HG03064 (cell line): ENCODE measurements around the gene NPIPA1.
"Not testable (repeated sequence)": the region's sequence is repeated elsewhere in the genome, so short reads cannot be mapped to it uniquely, and the experiment has no call there.

ENCODE experiments used
- ATAC-seq: cut with Tn5 transposase; IDR thresholded peaks from one replicate; pipeline ENCODE4 v1.9.1; 2021; ENCODE audit warnings: low read depth; ENCODE audit not compliant: unreplicated experiment

The NPIPA1 gene

DNA sequence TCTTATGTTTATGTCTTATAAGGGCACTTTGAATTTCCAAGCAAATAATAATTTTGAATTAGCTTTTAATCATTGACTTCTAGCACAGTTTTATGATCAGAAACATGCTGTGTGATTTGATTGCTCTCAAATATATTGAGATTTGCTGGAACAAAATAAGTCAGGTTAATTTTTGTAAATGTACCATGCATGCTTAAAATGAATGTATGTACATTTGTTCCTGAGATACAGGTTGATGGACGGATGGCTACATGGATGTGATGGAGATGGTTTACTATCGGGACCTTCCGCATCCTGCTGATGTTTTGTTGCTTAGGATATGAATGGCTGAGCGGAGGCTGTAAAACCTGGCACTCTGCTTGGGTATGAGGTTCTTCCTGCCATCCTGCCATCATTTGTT is at the start of gene NPIPA1:
Gene NPIPA1 (plus strand): TSS at position 301 of the 400 bp plus-strand sequence. CDS start 0 bp downstream, at position 301.
- ATAC-seq, result not testable (repeated sequence)

DNA sequence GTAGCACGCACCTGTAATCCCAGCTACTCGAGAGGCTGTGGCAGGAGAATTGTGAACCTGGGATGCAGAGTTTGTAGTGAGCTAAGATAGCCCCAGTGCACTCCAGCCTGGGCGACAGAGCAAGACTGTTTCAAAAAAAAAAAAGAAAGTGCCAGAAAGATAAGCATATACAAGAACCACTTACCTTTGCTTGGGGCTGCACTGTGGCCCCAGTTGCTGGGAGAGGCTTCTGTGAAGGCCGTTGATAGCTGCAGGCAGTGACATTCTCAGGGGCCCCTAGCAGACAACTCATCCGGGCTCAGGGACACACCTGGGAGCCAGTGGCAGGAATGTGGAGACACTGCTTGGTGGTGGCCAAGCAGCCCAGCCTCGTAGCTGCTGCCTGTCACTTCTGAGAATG is 45.1 kb upstream of the NPIPA1 start:
- not testable (repeated sequence) for ATAC-seq

DNA sequence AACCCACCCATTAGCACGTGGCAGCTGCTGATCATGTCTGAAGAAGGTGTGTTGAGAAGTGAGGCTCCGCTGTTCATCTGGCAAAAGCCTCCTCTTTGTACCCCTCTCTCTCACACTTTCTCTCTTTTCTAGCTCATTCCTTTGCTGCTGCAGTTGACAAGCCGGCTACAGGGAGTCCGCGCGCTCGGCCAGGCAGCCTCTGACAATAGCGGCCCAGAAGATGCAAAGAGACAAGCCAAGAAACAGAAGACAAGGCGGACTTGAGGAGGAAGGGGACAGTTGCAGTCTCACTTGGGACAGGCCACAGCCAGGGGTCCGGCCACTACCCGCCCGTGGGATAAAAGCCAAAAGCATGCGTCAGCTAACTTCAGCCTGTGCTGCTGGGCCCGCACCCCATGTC is 41.9 kb upstream of the NPIPA1 start:
- not testable (repeated sequence) for ATAC-seq

DNA sequence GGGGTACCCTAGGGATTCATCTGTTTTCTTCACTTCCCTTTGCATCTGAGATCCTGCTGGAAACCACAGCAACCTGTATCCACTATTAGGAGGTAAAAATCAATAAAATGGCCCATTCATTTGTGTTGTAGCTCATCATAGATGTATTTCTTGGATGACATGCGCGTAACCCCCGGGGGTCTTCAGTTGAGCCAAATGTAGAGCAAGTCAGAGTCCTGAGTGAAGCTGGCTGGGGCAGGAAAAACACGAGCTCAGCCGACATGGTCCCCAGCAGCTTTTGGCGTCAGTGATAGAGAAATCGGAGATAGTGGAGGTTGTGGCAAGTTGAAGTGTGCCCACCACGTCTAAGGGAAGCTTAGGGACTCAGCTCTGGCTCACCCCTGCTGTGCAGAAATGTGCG is 41.2 kb upstream of the NPIPA1 start:
- ATAC-seq, result not testable (repeated sequence)

DNA sequence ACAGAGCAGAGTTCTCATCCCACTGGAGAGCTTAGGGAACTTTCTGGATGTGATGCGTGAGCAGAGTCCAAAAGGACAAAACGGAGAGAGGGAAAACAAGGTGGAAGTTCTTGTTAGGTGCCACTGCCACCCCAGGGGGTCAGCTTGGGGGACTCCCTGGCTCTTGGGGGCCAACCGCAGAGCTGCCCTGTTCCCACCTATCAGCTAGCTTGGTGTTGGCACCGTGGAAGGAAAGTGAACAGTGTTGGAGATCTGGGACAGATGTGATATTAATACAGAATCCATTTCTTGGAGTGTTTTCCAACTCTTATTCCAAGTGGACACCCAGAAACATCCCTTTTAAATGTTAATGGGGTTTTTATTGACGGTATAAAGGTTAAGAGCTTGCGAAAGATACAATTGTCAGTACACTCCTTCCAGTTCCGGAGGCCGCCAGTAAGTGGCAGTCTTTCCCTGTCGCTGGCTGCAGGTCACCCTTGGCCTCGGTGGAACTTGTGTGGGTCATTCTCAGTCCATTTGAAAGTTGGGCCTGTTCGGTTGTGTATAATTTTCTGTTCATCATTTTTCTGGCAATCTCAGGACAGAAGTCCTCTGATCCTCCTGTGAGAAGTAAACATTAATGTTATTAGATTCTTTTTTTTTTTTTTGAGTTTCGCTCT is 40.1 kb upstream of the NPIPA1 start:
- not testable (repeated sequence) for ATAC-seq

DNA sequence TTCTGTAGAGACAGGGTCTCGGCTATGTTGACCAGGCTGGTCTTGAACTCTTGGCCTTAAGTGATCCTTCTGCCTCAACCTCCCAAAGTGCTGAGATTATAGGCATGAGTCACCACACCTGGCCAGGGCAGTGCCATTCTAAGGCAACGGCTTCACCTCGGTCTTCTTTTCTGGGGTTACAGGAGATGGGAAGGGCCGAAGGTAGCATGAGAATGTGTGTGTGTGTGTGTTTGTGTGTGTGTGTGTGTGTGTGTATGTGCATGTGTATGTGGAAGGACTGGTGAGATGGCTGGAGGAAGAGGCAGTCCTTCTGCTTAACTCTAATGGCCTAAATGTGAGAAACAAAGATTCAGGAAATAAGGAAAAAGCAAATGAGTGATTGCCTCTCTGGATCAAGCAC is 39.1 kb upstream of the NPIPA1 start:
- not testable (repeated sequence) for ATAC-seq

DNA sequence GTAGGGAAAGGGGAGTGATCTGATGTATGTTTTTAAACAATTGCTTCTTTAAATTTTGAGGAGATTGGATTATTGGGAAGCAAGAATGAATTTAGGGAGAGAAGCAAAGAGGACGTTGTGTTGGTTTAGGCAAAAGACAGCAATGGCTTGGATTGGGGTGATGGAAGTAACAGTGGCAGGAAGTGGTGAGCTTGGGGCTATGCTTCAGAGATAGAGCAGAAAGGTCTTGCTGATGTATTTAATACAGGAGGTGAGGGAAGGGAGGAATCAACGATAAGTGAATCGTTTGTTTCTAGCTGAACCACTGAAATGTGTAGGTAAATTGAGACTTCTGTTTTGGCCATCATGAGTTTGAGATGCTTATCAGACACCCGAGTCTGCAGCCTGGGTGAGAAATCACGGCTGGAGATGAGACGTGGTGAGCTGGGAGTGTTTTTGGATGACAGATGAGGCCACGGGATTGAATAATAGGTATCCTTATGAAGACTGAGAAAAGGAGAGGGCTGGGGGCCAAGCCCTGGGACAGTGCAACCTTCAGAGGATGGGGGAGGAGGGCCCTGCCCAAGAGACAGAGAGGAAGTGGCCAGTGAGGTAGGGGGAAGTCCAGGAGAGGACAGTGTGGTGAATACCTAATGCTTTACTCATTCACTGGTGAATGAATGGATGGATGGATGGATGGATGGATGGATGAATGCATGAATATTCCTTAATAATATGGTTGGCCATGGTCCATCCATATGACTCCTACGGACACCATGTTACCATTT is 33.9 kb upstream of the NPIPA1 start:
- ATAC-seq, result not testable (repeated sequence)

DNA sequence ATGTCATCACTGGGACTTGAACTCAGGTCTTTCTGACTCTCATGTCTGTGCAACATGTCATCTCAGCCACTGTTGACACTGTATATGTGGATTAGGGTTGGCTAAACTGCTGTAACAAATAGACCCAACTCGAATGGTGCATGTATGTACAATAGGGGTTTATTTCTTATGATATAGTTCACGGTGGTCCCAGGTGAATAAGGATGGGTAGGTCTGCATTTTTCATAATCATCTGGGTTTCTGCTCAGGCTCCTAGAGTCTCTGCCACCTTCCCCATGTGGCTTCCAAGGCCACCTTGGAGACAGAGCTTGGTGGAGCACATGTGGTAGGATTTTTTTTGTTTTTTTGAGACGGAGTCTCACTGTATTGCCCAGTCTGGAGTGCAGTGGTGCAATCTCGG is 27.5 kb upstream of the NPIPA1 start:
- not testable (repeated sequence) for ATAC-seq

DNA sequence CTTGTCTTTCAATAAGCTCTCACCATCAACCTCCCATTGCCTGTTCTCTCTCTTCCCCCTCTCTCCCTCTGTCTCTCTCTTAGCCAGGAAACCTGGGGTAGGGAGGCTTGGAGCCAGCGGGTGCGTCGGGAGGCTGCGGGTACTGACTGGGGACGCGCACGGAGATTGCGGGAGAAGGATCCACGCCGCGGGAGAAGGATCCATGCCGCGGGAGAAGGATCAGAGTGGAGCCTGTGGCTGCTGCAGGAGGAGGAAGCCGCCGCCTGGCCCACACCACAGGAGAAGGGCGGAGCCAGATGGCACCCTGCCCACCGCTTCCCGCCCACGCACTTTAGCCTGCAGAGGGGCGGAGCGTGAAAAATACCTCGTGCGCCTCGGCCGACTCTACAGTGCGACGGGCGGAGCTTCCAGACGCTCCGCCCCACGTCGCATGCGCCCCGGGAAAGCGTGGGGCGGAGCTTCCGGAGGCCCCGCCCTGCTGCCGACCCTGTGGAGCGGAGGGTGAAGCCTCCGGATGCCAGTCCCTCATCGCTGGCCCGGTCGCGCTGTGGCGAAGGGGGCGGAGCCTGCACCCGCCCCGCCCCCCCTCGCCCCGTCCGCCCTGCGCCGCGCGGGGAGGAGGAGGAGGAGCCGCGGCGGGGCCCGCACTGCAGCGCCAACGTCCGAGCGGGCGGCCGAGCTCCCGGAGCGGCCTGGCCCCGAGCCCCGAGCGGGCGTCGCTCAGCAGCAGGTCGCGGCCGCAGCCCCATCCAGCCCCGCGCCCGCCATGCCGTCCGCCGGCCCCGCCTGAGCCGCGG is 26.2 kb upstream of the NPIPA1 start:
- not testable (repeated sequence) for ATAC-seq

DNA sequence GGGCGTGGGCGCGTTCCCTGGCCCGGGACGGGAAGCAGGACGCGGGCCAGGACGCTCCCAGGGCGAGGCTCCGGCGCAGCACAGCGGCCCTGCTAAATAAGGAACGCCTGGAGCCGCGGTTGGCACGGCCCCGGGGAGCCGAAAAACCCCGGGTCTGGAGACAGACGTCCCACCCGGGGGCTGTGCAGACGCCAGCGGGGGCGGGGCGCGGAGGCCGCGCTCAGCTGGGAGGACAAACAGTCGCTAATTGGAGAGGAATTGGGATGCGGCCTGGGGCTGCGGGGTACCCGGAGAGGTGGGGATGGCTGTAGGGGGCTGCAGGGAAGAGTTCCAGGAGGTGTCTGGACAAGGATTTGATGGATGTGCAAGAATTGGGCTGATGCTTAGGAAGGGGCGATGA is 25.3 kb upstream of the NPIPA1 start:
- ATAC-seq, result not testable (repeated sequence)

DNA sequence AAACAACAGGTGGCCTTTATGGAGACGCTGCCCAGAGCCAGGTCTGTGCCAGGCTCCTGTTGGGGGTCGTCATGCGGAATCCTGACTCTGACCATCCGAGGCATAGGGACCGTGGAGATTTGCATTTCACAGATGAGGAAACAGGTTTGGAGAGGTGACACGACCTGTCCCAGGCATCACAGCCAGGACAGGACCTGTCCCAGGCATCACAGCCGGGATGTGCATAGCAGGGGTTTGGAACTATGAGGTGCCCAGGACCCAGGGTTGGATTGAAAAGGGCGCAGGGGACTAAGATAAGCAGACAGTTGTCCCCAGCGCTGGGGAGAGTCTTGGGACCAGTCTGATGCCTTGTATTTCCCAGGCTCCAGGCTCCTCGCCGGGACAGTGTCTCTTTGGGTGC is 24.7 kb upstream of the NPIPA1 start:
- not testable (repeated sequence) for ATAC-seq

DNA sequence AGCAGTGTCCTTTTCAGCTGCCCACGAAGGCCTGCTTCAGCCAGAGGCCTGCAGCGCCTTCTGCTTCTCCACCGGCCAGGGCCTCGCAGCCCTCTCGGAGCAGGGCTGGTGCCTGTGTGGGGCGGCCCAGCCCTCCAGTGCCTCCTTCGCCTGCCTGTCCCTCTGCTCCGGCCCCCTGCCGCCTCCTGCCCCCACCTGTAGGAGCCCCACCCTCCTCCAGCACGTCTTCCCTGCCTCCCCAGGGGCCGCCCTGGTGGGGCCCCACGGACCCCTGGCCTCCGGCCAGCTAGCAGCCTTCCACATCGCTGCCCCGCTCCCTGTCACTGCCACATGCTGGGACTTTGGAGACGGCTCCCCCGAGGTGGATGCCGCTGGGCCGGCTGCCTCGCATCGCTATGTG is 18.7 kb upstream of the NPIPA1 start:
- not testable (repeated sequence) for ATAC-seq

DNA sequence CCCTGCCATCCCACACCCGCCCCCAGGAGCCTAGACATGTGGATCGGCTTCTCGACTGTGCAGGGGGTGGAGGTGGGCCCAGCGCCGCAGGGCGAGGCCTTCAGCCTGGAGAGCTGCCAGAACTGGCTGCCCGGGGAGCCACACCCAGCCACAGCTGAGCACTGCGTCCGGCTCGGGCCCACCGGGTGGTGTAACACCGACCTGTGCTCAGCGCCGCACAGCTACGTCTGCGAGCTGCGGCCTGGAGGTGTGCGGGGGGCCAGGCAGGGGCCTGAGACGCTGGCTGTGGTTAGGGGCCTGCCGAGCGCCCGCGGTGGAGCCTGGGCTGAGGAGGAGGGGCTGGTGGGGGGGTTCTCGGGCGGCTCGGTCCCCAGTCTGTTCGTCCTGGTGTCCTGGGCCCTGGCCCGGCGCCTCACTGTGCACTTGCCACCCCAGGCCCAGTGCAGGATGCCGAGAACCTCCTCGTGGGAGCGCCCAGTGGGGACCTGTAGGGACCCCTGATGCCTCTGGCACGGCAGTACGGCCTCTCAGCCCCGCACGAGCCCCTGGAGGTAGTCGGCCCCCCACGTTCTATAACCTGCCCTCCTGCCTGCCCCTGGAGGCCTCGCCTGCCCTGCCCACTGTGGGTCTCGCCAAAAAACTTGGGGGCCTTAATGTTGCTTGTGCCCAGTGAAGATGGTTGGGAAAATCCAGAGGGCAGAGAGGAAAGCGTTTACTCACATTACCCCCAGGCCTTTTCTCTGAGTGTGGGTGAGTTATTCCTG is 17.2 kb upstream of the NPIPA1 start:
- not testable (repeated sequence) for ATAC-seq

DNA sequence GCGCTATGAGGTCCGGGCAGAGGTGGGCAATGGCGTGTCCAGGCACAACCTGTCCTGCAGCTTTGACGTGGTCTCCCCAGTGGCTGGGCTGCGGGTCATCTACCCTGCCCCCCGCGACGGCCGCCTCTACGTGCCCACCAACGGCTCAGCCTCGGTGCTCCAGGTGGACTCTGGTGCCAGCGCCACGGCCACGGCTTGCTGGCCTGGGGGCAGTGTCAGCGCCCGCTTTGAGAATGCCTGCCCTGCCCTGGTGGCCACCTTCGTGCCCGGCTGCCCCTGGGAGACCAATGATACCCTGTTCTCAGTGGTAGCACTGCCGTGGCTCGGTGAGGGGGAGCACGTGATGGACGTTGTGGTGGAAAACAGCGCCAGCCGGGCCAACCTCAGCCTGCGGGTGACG is 15.0 kb upstream of the NPIPA1 start:
- ATAC-seq, result not testable (repeated sequence)

DNA sequence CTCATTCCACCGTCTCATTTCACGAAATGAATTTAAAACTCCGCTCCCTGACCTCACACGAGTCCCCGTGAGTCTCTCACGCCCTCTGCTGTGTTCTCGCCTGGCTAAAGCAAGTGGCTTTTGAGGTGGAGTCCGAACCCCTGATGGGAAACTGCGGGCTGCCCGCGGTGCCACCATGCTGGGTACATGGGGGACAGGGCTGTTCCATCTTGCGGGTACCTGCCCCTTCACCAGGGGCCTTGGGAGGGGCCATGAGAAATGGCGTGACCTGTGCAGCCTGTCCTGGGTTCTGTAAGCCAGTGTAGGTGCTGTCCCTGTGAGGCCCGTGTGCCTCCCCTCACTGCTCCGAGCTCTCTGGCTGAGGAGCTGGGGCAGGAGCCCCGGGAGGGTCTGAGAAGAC is 14.3 kb upstream of the NPIPA1 start:
- ATAC-seq, result not testable (repeated sequence)

DNA sequence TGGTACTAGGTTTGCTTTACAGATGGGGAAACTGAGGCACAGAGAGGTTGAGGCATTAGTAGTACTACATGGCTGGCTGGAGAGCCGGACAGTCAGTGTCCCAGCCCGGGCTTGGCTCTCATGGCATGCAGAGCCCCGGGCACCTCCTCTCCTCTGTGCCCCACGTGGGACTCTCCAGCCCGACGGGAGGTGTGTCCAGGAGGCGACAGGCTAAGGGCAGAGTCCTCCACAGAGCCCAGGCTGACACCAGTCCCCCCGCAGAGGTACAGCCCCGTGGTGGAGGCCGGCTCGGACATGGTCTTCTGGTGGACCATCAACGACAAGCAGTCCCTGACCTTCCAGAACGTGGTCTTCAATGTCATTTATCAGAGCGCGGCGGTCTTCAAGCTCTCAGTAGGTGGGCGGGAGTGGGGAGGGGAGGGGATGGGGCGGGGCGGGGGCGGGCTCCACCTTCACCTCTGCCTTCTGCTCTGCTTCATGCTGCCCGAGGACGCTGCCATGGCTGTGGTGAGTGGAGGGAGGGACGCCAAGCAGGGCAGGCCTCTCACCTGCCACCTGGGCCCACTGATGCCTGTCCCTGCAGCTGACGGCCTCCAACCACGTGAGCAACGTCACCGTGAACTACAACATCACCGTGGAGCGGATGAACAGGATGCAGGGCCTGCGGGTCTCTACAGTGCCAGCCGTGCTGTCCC is 13.7 kb upstream of the NPIPA1 start:
- ATAC-seq, result not testable (repeated sequence)

DNA sequence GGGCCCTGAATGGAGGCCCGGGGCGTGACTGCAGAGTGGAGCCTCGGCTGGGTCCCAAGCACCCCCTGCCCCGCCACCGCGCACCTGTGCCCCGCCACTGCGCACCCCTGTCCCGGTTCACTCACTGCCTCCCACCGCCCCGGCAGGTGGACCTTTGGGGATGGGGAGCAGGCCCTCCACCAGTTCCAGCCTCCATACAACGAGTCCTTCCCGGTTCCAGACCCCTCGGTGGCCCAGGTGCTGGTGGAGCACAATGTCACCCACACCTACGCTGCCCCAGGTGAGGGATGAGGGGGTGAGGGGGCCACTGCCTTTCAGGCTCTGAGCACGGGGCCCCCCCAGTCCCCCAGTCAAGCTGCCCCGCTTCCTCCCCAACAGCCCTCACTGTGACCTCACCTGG is 12.9 kb upstream of the NPIPA1 start:
- ATAC-seq, result not testable (repeated sequence)

DNA sequence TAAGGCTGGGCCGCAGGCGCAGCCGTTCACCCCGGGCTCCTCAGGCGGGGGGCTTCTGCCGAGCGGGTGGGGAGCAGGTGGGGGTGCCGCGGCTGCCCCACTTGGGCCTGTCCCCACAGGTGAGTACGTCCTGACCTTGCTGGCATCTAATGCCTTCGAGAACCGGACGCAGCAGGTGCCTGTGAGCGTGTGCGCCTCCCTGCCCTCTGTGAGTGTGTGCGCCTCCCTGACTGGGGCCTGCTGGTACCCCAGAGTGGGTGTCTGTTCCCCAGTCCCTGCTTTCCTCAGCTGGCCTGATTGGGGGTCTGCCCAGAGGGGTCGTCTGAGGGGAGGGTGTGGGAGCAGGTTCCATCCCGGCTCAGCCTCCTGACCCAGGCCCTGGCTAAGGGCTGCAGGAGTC is 12.3 kb upstream of the NPIPA1 start:
- not testable (repeated sequence) for ATAC-seq

DNA sequence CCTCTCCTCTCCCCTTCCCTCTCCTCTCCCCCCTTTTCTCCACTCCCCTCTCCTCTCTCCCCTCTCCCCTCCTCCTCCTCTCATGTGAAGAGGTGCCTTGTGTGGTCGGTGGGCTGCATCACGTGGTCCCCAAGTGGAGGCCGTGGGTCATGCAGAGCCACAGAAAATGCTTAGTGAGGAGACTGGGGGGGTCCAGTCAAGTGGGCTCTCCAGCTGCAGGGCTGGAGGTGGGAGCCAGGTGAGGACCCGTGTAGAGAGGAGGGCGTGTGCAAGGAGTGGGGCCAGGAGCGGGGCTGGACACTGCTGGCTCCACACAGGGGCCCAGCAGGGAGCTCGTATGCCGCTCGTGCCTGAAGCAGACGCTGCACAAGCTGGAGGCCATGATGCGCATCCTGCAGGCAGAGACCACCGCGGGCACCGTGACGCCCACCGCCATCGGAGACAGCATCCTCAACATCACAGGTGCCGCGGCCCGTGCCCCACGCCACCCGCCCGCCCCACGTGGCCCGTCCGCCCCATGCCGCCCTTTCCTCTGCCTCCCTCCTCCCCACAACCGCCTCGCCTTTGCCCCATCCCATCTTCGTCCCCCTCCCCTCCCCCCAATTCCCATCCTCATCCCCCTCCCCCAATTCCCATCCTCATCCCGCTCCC is 9.1 kb upstream of the NPIPA1 start:
- ATAC-seq, result not testable (repeated sequence)
